Activated CD4-positive, alpha-beta T cell treated with anti-CD3 and anti-CD28 coated beads for 4 hours (primary cell): ENCODE measurements around the gene TAX1BP3.

ENCODE experiments used
- DNase-seq, 2 donors: peaks; one replicate each; pipeline ENCODE4 v3.0.0-alpha.2; 2020

Gene TAX1BP3

DNA sequence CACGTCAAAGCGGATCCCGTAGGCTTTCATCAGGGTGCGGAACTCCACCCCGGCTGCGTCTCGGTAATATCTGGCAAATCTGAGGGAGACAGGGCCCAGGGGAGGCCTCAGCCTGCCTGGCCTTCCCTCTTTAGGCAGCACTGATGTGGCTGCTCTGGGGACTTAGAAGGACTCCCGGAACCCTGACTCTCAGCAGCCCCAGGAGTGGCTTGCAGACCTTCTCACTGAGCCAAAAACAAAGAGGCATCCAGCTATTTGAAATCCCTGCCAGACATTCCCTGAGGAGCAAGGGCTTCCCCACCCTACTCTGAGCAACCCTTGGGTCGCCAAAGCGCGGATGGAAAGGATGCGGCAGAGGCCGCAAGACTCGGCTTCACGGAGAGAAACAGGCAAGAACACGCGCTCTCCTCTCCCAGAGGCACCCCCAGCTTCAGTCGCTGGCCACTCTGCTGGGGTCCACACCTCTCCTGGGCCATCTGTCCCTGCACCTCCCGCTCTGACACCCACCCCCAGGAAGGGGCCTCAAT is 19.7 kb upstream of the TAX1BP3 start:
- DNase-seq: no peak

- no peak for DNase-seq
Measured at GRCh38 chr17:3685174-3685573, 16.8 kb upstream of the TAX1BP3 start.

GRCh38 chr17:3683054-3683511 is 14.7 kb upstream of the TAX1BP3 start:
- DNase-seq: peak; percentile 58 to 62

DNA sequence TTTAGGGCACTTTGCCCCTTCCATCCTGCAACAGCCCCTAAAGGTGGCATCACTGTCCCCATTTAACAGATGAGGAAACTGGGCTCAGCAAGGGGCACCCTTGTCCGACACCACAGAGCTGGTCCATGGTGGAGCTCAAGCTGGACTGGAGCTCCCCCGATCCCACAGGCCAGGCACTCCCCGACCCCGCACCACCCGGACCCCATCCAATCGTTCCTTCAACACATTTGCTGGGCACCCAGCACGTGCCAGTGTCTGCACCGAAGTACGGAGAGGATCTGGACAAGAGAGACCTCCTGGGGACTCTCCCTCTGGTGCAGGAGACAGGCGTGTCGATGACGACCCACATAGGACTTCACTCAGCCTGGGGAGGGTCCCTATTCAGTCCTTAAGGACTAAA is 13.7 kb upstream of the TAX1BP3 start:
- no peak for DNase-seq

GRCh38 chr17:3681565-3681964 is 13.2 kb upstream of the TAX1BP3 start:
- no peak for DNase-seq

DNA sequence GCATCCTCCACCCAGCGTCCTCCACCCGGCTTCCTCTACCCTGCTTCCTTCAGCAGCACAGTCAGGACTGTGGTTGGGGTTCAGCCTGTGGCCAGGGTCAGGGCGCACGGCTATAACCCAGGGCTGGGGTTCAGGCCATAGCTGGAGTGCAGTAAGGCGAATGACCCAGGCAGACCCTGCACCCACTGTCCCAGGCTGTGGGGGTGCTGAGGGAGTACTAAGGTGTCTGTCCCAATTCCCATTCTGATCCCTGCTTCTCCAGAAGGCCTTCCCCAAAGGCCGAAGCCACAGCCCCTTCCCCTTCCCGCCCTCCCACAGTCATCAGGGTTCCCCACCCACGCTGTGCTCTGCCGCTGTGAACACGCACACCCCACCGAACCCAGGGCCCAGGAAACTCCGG is 12.7 kb upstream of the TAX1BP3 start:
- no peak for DNase-seq

DNA sequence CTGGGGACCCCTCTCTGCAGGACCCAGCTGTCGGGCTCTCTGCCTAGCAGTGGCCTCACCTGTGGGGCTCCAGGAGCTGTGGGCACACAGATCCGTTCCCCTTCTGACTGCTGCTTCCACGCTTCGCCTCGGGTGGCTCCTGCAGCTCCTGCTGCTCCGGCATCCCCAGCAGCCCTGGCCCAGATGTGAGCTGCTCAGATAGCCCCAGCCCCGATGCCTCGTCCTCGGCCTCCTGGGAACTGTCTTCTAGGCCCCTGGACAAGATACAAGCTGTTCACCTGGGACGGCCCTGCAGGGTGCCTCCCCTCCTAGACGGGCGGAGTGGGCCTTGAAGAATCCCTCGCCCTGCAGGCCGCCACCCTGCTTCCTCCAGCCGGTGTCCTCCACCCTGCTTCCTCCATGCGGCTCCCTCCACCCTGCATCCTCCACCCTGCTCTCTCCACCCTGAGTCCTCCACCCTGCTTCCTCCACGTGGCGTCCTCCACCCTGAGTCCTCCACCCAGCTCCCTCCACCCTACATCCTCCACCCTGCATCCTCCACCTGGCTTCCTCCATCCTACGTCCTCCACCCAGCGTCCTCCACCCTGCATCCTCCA is 11.3 kb upstream of the TAX1BP3 start:
- no peak for DNase-seq

DNA sequence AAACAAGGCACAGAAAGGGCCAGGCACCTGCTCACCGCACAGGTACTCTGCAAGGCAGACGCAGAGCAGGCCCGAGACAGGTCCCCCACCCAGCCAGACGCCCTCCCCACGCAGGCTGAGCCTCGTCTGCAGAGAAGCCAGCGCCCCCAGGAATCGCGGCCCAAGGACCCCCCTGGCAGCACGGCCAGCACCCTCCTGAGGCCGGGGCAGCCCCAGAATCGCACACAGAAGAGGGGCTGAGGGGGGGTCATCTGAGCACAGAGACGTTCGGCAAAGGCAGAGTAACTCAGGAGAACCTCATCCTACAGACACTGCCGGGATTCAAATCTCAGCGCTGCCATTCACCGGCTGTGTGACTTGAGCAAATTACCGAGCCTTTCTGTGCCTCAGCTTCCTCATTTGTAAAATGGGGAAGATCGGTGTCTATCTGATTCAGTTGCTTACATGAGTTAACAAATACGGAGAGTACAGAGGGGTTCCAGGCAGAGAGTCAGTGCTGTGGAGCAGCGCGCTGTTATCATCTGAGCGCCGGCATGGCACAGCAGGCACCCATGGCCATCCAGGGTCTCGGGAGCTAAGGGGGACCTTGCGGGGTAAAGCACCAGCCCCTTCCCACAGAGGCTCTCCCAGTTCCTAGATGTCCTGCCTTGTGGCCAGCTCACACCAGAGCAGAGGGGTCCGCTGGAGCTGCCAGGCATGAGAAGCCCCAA is 10.6 kb upstream of the TAX1BP3 start:
- DNase-seq: no peak

DNA sequence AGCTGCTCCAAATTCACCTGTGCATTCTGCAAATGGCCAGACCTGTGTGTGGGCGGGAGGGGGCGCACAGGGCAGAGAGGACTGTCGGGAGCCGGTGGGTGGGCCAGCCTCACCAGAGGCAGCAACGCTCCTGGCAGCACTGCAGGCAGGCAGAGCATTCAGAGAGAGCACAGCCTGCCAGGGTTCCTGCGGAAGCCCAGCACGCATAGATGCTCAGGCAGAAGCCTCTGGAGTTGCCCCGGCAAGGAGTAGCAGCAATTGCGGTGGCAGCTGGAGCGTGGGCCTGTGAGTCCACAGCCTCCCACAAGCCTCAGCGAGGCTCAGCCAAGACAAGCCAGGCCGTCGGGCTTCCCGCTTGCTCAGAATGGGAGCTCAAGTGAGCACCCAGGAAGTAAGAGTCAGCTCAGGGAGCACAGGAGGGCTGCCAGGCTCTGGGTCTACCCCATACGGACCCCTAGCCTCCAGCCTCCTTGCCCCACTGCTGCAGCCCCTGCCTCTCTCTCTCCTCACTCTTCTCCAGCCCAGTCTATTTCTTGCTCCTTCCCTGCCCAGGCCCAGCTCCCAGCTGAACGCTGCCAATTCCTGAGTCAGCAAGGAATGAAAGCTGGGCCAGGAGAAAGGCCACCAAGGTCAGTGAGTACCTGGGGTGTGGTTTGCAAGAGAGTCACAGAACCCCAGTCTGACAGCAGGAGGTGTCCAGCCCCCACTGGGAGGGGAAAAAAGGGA is 9.9 kb upstream of the TAX1BP3 start:
- DNase-seq: no peak

DNA sequence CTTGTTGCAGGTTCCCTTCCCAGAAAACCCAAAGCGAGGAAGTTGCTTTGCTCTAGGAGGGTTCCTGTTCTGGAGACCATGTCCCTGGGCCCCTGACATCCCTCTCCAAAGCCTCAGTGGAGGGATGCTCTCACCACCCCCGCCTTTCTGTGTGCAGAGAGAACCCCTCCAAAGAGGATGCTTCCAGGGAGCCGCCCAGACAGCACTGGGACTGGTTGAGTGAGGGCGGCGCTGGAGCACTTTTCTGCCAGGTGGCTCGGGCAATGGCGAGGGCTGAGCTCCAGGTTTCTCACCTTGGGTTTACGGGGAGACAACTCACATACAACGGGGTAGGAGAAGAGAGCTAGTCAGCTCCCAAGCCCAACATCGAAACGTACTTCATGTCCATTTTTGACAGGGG is 7.5 kb upstream of the TAX1BP3 start:
- DNase-seq: no peak

GRCh38 chr17:3672571-3672970 is 4.2 kb upstream of the TAX1BP3 start:
- DNase-seq: no peak

GRCh38 chr17:3669548-3669947 is 1.2 kb upstream of the TAX1BP3 start:
- no peak for DNase-seq

DNA sequence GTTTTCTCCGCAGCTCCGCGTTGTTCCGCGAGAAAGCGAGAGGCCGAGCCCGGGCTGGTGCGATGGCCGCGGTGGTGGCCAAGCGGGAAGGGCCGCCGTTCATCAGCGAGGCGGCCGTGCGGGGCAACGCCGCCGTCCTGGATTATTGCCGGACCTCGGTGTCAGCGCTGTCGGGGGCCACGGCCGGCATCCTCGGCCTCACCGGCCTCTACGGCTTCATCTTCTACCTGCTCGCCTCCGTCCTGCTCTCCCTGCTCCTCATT is 638 bp upstream of the TAX1BP3 start:
- no peak for DNase-seq

GRCh38 chr17:3667366-3668278 is 756 bp downstream of the TAX1BP3 start:
- no peak for DNase-seq

GRCh38 chr17:3666516-3666915 is 1.9 kb downstream of the TAX1BP3 start:
- DNase-seq: no peak

DNA sequence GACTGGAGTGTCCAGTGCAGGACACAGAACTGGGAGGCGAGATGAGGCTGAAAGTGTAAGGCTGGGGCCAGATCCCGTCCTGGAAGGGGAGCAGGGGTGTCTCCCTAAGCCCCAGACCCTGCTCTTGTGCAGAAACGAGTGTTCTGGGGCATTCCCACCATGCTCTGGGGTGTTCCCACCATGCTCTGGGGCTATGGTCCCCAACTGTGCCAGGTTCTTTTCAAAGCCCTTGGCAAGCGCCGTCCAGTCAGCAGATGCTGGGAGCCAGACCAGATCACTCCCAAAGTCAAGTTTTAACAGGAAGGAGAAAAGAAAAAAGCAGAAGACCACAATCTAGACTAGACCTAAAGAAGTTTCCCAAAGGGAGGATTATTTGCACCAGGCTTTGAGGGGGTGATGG is 2.5 kb downstream of the TAX1BP3 start:
- no peak for DNase-seq

DNA sequence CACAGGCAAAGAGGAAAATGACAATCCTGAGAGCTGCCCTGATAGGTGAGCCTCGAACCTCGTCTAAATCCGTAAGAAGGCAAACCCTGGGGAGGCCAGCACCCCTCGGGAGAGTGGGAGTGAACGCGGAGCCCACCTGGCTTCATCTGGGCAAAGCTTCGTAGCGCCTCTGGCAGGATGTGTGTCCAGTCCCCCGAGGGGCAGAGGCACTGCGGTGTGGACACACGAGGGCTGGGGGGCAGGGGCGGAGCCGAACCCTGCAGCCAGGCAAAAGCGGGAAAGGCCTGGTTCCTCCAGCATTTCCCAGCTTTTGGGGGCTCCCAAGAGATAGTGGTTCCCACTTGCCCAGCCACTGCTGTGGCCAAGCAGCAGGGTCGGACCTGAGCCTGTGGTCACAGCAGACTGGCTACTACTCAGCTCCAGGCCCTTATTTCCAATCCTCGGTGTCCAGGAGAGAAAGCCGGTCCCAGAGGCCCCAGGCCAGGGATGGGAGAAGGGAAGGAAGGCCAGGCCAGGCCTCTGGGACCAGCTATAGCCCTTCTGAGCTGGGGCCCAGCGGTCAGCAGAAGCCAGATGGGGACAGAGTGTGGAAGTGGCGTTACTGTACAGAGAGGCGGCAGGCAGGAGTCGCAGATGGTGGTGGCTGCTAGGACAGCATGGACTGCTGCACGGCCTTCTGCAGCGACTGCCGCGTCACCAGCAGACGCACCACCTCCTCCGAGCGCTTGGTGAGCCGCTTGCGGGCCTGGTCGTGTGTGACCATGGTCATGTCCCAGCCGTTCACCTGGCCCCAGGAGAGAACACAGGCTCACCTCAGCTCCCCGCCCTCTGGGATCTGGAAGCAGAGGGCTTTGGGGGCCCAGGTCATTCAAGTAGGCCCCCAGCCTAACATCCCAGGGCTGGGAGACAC is 5.0 kb downstream of the TAX1BP3 start:
- no peak for DNase-seq

GRCh38 chr17:3660311-3660891 is 8.0 kb downstream of the TAX1BP3 start:
- no peak for DNase-seq

GRCh38 chr17:3659541-3660111 is 8.8 kb downstream of the TAX1BP3 start:
- DNase-seq: no peak

- DNase-seq: no peak
Measured at GRCh38 chr17:3658784-3659449, 9.5 kb downstream of the TAX1BP3 start.
